Esophagus muscularis mucosa (tissue), 4 donors: ENCODE results near the gene CAST. TPM values are rescaled to one million over a fixed set of nuclear protein-coding genes. Genes with fewer than 3 reads are reported as not detected.

Experiments used
- DNase-seq: peaks from one replicate; pipeline ENCODE4 v3.0.0-alpha.2; 2017; ENCODE audit errors: extremely low spot score
- H3K27ac ChIP-seq, 4 donors: fragments of 200-600 bp; sonication (generic); replicated peaks in 1 of 4; 1 replicate in 3 of 4; 2 replicates in 1 of 4; pipeline ENCODE4 v1.5.1; 2016 to 2019; ENCODE audit warnings: mild to moderate bottlenecking in 1 of 4
- H3K27me3 ChIP-seq, 4 donors: fragments of 200-600 bp; sonication (generic); one replicate each; pipeline versions ENCODE4 v1.5.1 to v1.6.0; 2016 to 2019
- H3K36me3 ChIP-seq, 4 donors: fragments of 200-600 bp; sonication (generic); one replicate each; pipeline ENCODE4 v1.5.1; 2016 to 2019
- H3K4me1 ChIP-seq, 4 donors: fragments of 200-600 bp; sonication (generic); one replicate each; pipeline ENCODE4 v1.5.1; 2016 to 2019
- H3K4me3 ChIP-seq, 4 donors: fragments of 200-600 bp; sonication (generic); 1 replicate in 2 of 4; 2 replicates in 2 of 4; pipeline ENCODE4 v1.5.1; 2016 to 2019; ENCODE audit warnings: mild to moderate bottlenecking in 4 of 4, moderate library complexity in 1 of 4
- H3K9me3 ChIP-seq, 4 donors: fragments of 200-600 bp; sonication (generic); 1 replicate in 3 of 4; 2 replicates in 1 of 4; pipeline ENCODE4 v1.5.1; 2016 to 2019
- EP300 ChIP-seq: sonication (generic); formaldehyde crosslinking; IDR thresholded peaks from one replicate; pipeline ENCODE4 v1.6.1; 2017; ENCODE audit warnings: antibody characterized with exemption
- POLR2A ChIP-seq: fragments of 450-650 bp; IDR thresholded peaks from one replicate; pipeline ENCODE4 v1.6.1; 2017; ENCODE audit warnings: antibody characterized with exemption, moderate library complexity, mild to moderate bottlenecking, low read depth
- POLR2AphosphoS5 ChIP-seq, 2 donors: sonication (generic); formaldehyde crosslinking; IDR thresholded peaks; one replicate each; pipeline ENCODE4 v1.6.1; 2017; ENCODE audit warnings: antibody characterized with exemption in 2 of 2
- WGBS: methylation state at CpG from one replicate; pipeline ENCODE4 v1.1.5; 2018; 5-methylcytosine and 5-hydroxymethylcytosine counted together
- intact Hi-C: fragments of 100-400 bp; cut with DNase I; formaldehyde crosslinking; loops from one replicate; pipeline ENCODE4 v1.15.1; 2023
- total RNA-seq, 4 donors: library from RNA; depleted of rRNA; stranded (reverse); fragments of >200 nt; gene quantifications; one replicate each; pipeline versions ENCODE4 v1.1.0 to v1.2.1, GENCODE V29; 2016
- TF ChIP-seq, protein P1 (sequence below), 3 experiments: fragments of 200-600 bp in 2 of 3; fragments of 450-650 bp in 1 of 3; sonication (generic) in 2 of 3; IDR thresholded peaks; one replicate each; pipeline ENCODE4 v1.5.1; 2017 to 2019; ENCODE audit warnings: antibody characterized with exemption in 3 of 3, mild to moderate bottlenecking in 2 of 3, moderate library complexity in 1 of 3

The CAST gene
- total RNA-seq, 4 donors from 2014 or later: 238 to 346 (median 296) TPM

- Histone ChIP-seq H3K4me3 (no peak overlapping the region), H3K9me3 (no peaks in the 10 kb centered on the region), H3K27me3 (no peaks in the 10 kb centered on the region), H3K36me3 (no peaks in the 10 kb centered on the region), H3K27ac (no peak overlapping the region), H3K4me1 (peaks cover 0 to 6% (median 1%) of the 10 kb centered on the region in 4 donors)
- DNase-seq: no peak
- TF ChIP-seq POLR2A (no peak), EP300 (no peak), POLR2AphosphoS5 (IDR thresholded peaks at IDR 0.05) (no peak)
- TF ChIP-seq, protein P1, sequence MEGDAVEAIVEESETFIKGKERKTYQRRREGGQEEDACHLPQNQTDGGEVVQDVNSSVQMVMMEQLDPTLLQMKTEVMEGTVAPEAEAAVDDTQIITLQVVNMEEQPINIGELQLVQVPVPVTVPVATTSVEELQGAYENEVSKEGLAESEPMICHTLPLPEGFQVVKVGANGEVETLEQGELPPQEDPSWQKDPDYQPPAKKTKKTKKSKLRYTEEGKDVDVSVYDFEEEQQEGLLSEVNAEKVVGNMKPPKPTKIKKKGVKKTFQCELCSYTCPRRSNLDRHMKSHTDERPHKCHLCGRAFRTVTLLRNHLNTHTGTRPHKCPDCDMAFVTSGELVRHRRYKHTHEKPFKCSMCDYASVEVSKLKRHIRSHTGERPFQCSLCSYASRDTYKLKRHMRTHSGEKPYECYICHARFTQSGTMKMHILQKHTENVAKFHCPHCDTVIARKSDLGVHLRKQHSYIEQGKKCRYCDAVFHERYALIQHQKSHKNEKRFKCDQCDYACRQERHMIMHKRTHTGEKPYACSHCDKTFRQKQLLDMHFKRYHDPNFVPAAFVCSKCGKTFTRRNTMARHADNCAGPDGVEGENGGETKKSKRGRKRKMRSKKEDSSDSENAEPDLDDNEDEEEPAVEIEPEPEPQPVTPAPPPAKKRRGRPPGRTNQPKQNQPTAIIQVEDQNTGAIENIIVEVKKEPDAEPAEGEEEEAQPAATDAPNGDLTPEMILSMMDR (IDR thresholded peaks at IDR 0.05): no peak
- whole genome bisulfite sequencing: 95% methylated on average over 2 of the region's 2 CpGs
- intact Hi-C loops: loop anchor here (5.0 to 10.0 kb wide), 2 partner anchors 37 to 545 kb away; no protein-coding TSS in a partner anchor
Observed at GRCh38 chr5:96619946-96620345, 42.2 kb upstream of the CAST start.

DNA sequence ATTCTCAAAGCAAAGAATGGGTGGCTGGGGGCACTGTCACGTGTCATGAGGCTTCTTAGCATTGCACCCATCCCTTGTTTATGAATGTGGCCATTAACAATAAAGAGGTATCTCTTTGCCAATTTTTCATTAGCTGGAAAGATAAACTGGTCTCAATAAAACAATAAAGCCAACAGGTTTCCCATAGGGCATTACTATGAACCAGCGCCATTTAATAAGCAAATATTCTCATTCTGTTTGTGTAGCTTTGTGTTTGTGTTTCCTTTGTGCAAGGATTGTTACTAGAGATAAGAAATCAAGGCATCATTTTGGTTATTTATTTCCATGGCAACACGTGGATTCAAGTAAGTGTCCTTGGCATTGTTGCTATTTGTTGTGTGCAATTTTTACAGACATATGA lies 37.6 kb upstream of the CAST start:
- no peaks in the 10 kb centered on the region for H3K4me1 ChIP-seq
- no peaks in the 10 kb centered on the region for H3K9me3 ChIP-seq
- no peak overlapping the region for H3K27ac ChIP-seq
- H3K36me3 ChIP-seq: no peaks in the 10 kb centered on the region
- no peaks in the 10 kb centered on the region for H3K27me3 ChIP-seq
- no peak for TF ChIP-seq POLR2A
- TF ChIP-seq, protein P1 (IDR thresholded peaks at IDR 0.05): no peak
- no peak for TF ChIP-seq POLR2AphosphoS5 (IDR thresholded peaks at IDR 0.05)
- TF ChIP-seq EP300: no peak
- no peak for DNase-seq
- intact Hi-C loops: no loop called here
- 72% methylated on average over 3 of the region's 3 CpGs for WGBS
- H3K4me3 ChIP-seq: no peak overlapping the region

DNA sequence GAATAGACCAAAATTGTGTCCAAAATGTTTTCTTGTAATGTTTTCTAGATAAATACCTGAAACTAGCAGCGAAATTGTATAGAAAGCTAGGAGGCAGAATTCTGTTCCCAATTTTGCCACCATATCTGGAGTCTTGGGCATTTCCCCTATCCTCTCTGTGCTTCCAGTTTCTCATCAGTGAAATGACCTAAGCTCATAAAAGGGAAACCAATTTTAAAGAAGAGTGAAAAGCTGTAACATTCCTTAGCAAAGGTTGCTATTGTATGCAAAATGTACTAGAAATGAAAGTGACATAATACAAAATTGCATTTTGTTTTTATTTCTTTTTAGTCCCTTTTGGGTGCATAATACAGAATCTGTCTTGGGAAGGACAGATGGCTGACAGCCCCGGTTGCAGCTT lies 36.8 kb upstream of the CAST start:
- Histone ChIP-seq H3K4me3 (no peak overlapping the region), H3K4me1 (peaks cover 0 to 5% (median 0%) of the 10 kb centered on the region in 4 donors), H3K36me3 (no peaks in the 10 kb centered on the region), H3K27ac (no peak overlapping the region), H3K9me3 (no peaks in the 10 kb centered on the region), H3K27me3 (no peaks in the 10 kb centered on the region)
- intact Hi-C loops: no loop called here
- TF ChIP-seq EP300 (no peak), POLR2AphosphoS5 (IDR thresholded peaks at IDR 0.05) (no peak), POLR2A (no peak)
- TF ChIP-seq, protein P1 (IDR thresholded peaks at IDR 0.05): no peak
- 93% methylated on average over 2 of the region's 2 CpGs for WGBS
- no peak for DNase-seq

GRCh38 chr5:96626956-96627355 lies 35.2 kb upstream of the CAST start:
- 92% methylated on average over 2 of the region's 2 CpGs for WGBS

More at GRCh38 chr5:96626956-96627355, 35.2 kb upstream of the CAST start:
- Histone ChIP-seq H3K27me3 (no peaks in the 10 kb centered on the region), H3K9me3 (no peaks in the 10 kb centered on the region), H3K36me3 (no peaks in the 10 kb centered on the region), H3K4me1 (peaks cover 0 to 5% (median 0%) of the 10 kb centered on the region in 4 donors), H3K4me3 (no peak overlapping the region), H3K27ac (no peak overlapping the region)
- intact Hi-C loops: no loop called here
- TF ChIP-seq, protein P1 (IDR thresholded peaks at IDR 0.05): no peak
- TF ChIP-seq POLR2AphosphoS5 (IDR thresholded peaks at IDR 0.05) (no peak), POLR2A (no peak), EP300 (no peak)
- DNase-seq: no peak
